ENCODE measurements around the gene MIER1.

DNA sequence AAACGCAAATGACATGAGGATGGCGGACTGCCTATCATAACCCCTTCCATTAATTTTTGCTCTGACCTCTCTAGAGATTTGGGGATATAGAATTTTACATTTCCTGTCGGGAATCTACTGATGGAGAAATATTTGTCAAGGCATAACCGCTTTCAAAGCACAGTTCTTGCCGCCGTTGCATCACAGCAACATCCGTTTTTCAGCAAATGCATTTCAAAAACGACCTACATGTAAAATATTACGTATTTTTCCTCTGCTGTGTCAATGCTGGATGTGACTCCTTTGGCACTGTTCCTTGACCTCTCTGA, 4.9 kb downstream of the MIER1 start:
- TF ChIP-seq, protein P1, sequence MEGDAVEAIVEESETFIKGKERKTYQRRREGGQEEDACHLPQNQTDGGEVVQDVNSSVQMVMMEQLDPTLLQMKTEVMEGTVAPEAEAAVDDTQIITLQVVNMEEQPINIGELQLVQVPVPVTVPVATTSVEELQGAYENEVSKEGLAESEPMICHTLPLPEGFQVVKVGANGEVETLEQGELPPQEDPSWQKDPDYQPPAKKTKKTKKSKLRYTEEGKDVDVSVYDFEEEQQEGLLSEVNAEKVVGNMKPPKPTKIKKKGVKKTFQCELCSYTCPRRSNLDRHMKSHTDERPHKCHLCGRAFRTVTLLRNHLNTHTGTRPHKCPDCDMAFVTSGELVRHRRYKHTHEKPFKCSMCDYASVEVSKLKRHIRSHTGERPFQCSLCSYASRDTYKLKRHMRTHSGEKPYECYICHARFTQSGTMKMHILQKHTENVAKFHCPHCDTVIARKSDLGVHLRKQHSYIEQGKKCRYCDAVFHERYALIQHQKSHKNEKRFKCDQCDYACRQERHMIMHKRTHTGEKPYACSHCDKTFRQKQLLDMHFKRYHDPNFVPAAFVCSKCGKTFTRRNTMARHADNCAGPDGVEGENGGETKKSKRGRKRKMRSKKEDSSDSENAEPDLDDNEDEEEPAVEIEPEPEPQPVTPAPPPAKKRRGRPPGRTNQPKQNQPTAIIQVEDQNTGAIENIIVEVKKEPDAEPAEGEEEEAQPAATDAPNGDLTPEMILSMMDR (IDR thresholded peaks at IDR 0.05) = no peak
- no peak for TF ChIP-seq EZH2 (IDR thresholded peaks at IDR 0.05; ENCODE audit: borderline replicate concordance, insufficient read depth, low read depth, low read length, poor library complexity, severe bottlenecking)

Data from B cell (primary cell).